ENCODE measurements around the gene COCH. TPM values are rescaled to one million over a fixed set of nuclear protein-coding genes. Genes with fewer than 3 reads are reported as not detected.

Gene COCH
- total RNA-seq, 1 experiment from 2014 or later = 6.7 TPM

- Histone ChIP-seq H3K79me2 (ENCODE audit: insufficient read depth, low read length) (no peaks in the 10 kb centered on the region), H3K4me2 (ENCODE audit: low read length) (no peak overlapping the region), H3K4me3 (replicated peaks in 1 of 2; ENCODE audit: low read depth in 1 of 2, low read length in 2 of 2) (no peak overlapping the region), H3K4me1 (ENCODE audit: control insufficient read depth in 1 of 2, insufficient read depth in 2 of 2, low read length in 2 of 2) (peaks cover 0 to 18% of the 10 kb centered on the region in 2 experiments; a peak in 3 of 4 replicates), H3K9me3 (ENCODE audit: control insufficient read depth in 1 of 2, insufficient read depth in 1 of 2, low read depth in 1 of 2, low read length in 2 of 2) (no peaks in the 10 kb centered on the region), H3K9me2 (ENCODE audit: insufficient read depth) (no peaks in the 10 kb centered on the region), H2AFZ (ENCODE audit: low read depth, low read length, poor library complexity, severe bottlenecking) (no peak overlapping the region), H3K36me3 (ENCODE audit: control insufficient read depth in 1 of 2, insufficient read depth in 2 of 2, low read length in 2 of 2) (no peaks in the 10 kb centered on the region), H3K27ac (ENCODE audit: low read depth, low read length) (no peak overlapping the region), H3K9ac (ENCODE audit: low read length) (no peak overlapping the region), H3K27me3 (ENCODE audit: insufficient read depth, low read length) (no peaks in the 10 kb centered on the region), H4K20me1 (ENCODE audit: insufficient read depth) (no peaks in the 10 kb centered on the region)
- intact Hi-C loops (cut with micrococcal nuclease) = no loop called here
- no TSS peak for BruUV-seq (replicated peaks)
- POLR2A ChIA-PET = no interaction called here
- DNase-seq (ENCODE audit: low read depth, low spot score) (no peak), ATAC-seq (no peak)
- RAD21 ChIA-PET (ENCODE audit: low non-redundant PET in 1 of 2, low total read pairs in 2 of 2, uncharacterized antibody in 2 of 2, unreplicated experiment in 2 of 2) = no interaction called here
- TF ChIP-seq MAX (IDR thresholded peaks at IDR 0.05) = no peak
- TF ChIP-seq CEBPB (IDR thresholded peaks at IDR 0.05; ENCODE audit: low read depth) = no peak
- no peak for TF ChIP-seq TCF7L2 (IDR thresholded peaks at IDR 0.05; ENCODE audit: borderline replicate concordance, extremely low read depth, insufficient read depth, insufficient read length)
- TF ChIP-seq, protein P1, sequence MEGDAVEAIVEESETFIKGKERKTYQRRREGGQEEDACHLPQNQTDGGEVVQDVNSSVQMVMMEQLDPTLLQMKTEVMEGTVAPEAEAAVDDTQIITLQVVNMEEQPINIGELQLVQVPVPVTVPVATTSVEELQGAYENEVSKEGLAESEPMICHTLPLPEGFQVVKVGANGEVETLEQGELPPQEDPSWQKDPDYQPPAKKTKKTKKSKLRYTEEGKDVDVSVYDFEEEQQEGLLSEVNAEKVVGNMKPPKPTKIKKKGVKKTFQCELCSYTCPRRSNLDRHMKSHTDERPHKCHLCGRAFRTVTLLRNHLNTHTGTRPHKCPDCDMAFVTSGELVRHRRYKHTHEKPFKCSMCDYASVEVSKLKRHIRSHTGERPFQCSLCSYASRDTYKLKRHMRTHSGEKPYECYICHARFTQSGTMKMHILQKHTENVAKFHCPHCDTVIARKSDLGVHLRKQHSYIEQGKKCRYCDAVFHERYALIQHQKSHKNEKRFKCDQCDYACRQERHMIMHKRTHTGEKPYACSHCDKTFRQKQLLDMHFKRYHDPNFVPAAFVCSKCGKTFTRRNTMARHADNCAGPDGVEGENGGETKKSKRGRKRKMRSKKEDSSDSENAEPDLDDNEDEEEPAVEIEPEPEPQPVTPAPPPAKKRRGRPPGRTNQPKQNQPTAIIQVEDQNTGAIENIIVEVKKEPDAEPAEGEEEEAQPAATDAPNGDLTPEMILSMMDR (IDR thresholded peaks at IDR 0.05 in 2 of 3, conservative IDR thresholded peaks at IDR 0.05 in 1 of 3; ENCODE audit: borderline replicate concordance in 1 of 3, insufficient read depth in 1 of 3, low read depth in 2 of 3, low read length in 2 of 3) = no peak
- TF ChIP-seq RAD21 (IDR thresholded peaks at IDR 0.05; ENCODE audit: low read depth) = no peak
- TF ChIP-seq SRF (IDR thresholded peaks at IDR 0.05; ENCODE audit: low read depth) = no peak
- TF ChIP-seq ZFX (IDR thresholded peaks at IDR 0.05) = no peak
- TF ChIP-seq POLR2A (IDR thresholded peaks at IDR 0.05; ENCODE audit: borderline replicate concordance, extremely low read depth, insufficient read depth, insufficient read length) = no peak
- TF ChIP-seq EZH2 (IDR thresholded peaks at IDR 0.05) = no peak
- TF ChIP-seq ZBTB33 (IDR thresholded peaks at IDR 0.05; ENCODE audit: extremely low read depth, insufficient replicate concordance, low read length) = no peak
- no peak for TF ChIP-seq SIN3A (IDR thresholded peaks at IDR 0.05; ENCODE audit: low read depth)
- TF ChIP-seq EGR1 (IDR thresholded peaks at IDR 0.05; ENCODE audit: low read depth) = no peak
- TF ChIP-seq, protein P2, sequence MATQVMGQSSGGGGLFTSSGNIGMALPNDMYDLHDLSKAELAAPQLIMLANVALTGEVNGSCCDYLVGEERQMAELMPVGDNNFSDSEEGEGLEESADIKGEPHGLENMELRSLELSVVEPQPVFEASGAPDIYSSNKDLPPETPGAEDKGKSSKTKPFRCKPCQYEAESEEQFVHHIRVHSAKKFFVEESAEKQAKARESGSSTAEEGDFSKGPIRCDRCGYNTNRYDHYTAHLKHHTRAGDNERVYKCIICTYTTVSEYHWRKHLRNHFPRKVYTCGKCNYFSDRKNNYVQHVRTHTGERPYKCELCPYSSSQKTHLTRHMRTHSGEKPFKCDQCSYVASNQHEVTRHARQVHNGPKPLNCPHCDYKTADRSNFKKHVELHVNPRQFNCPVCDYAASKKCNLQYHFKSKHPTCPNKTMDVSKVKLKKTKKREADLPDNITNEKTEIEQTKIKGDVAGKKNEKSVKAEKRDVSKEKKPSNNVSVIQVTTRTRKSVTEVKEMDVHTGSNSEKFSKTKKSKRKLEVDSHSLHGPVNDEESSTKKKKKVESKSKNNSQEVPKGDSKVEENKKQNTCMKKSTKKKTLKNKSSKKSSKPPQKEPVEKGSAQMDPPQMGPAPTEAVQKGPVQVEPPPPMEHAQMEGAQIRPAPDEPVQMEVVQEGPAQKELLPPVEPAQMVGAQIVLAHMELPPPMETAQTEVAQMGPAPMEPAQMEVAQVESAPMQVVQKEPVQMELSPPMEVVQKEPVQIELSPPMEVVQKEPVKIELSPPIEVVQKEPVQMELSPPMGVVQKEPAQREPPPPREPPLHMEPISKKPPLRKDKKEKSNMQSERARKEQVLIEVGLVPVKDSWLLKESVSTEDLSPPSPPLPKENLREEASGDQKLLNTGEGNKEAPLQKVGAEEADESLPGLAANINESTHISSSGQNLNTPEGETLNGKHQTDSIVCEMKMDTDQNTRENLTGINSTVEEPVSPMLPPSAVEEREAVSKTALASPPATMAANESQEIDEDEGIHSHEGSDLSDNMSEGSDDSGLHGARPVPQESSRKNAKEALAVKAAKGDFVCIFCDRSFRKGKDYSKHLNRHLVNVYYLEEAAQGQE (IDR thresholded peaks at IDR 0.05; ENCODE audit: low read depth) = no peak
- TF ChIP-seq YY1 (IDR thresholded peaks at IDR 0.05; ENCODE audit: extremely low read depth, insufficient replicate concordance, low read depth, low read length) = no peak
- no peak for TF ChIP-seq JUND (IDR thresholded peaks at IDR 0.05)
- TF ChIP-seq POLR2AphosphoS5 (IDR thresholded peaks at IDR 0.05; ENCODE audit: low read depth, low read length) = no peak
- TF ChIP-seq EZH2phosphoT487 (IDR thresholded peaks at IDR 0.05; ENCODE audit: borderline replicate concordance) = no peak
- CTCF ChIA-PET = no interaction called here
These were observed 2.3 kb downstream of the COCH start for GRCh38 chr14:30876692-30877091.

All from HCT116 (cell line).